Measurements from ENCODE around the gene ANKRD62. TPM values are rescaled to one million over a fixed set of nuclear protein-coding genes. Genes with fewer than 3 reads are reported as not detected.

Gene ANKRD62
- total and polyA plus RNA-seq, 2 of the 4 experiments (the other 2 are of a cell fraction) = not detected

- dilution Hi-C loops (cut with HindIII; ENCODE audit: low sequenced_read_pairs, unreplicated experiment) (no loop called here), in situ Hi-C loops (cut with MboI; ENCODE audit: low sequenced_read_pairs) (no loop called here), intact Hi-C loops (cut with micrococcal nuclease) (no loop called here)
- Histone ChIP-seq H2AK5ac (ENCODE audit: low read depth, low read length) (no peak overlapping the region), H4K5ac (ENCODE audit: low read depth, low read length) (no peak overlapping the region), H4K91ac (ENCODE audit: insufficient read depth, low read depth, low read length) (no peak overlapping the region), H2BK20ac (ENCODE audit: low read depth, low read length) (no peak overlapping the region), H3K79me1 (ENCODE audit: low read depth in 1 of 2, low read length in 2 of 2) (no peaks in the 10 kb centered on the region), H3K9ac (ENCODE audit: low read depth, low read length) (no peak overlapping the region), H3K27ac (ENCODE audit: insufficient read depth, low read length) (no peak overlapping the region), H3K4me3 (ENCODE audit: insufficient read depth, low read depth, low read length) (no peak overlapping the region), H3K4me1 (ENCODE audit: control insufficient read depth, insufficient read depth, low read length) (no peaks in the 10 kb centered on the region), H3K14ac (replicated peaks; ENCODE audit: low read depth, low read length) (no peak overlapping the region), H4K8ac (ENCODE audit: low read depth in 2 of 2, low read length in 2 of 2) (no peak overlapping the region), H3K36me3 (ENCODE audit: control insufficient read depth, insufficient read depth, low read length) (no peaks in the 10 kb centered on the region), H3K9me1 (ENCODE audit: insufficient read depth, low read length) (peaks cover 3% of the 10 kb centered on the region; the same call in 1 of the 2 replicates), H2AFZ (replicated peaks; ENCODE audit: low read length, poor library complexity) (no peak overlapping the region), H2BK120ac (ENCODE audit: low read depth, low read length) (no peak overlapping the region), H3K9me3 (ENCODE audit: control insufficient read depth, insufficient read depth, low read length) (no peaks in the 10 kb centered on the region), H3K56ac (ENCODE audit: extremely low read depth, insufficient read depth, low read length) (no peak overlapping the region), H2AK9ac (replicated peaks; ENCODE audit: low read depth, low read length, poor library complexity) (no peak overlapping the region), H2BK5ac (ENCODE audit: low read depth, low read length, poor library complexity, severe bottlenecking) (no peak overlapping the region), H3K18ac (ENCODE audit: low read depth, low read length) (no peak overlapping the region), H4K20me1 (ENCODE audit: insufficient read depth, low read length) (no peaks in the 10 kb centered on the region), H2BK15ac (ENCODE audit: low read depth, low read length) (no peak overlapping the region), H3K27me3 (ENCODE audit: control insufficient read depth, insufficient read depth, low read length) (peaks cover 4% of the 10 kb centered on the region; the same call in 1 of the 2 replicates), H3K23ac (ENCODE audit: low read depth, low read length) (no peak overlapping the region), H3K4me2 (ENCODE audit: low read depth, low read length) (no peak overlapping the region), H3K4ac (ENCODE audit: low read depth, low read length) (no peak overlapping the region)
- no peak for ATAC-seq (ENCODE audit: low read depth)
- 33% methylated on average over 1 of the region's 4 CpGs; no CpG with 5 or more reads in 1 of the 2 experiments for WGBS, 2 experiments (ENCODE audit: extremely low coverage in 2 of 2, insufficient read length in 1 of 2)
- CTCF ChIA-PET = no interaction called here
- no TSS peak for BruUV-seq (replicated peaks)
- no peak for DNase-seq
- no peak for TF ChIP-seq RCOR1 (IDR thresholded peaks at IDR 0.05; ENCODE audit: insufficient replicate concordance, low read length)
- TF ChIP-seq MAZ (IDR thresholded peaks at IDR 0.05; ENCODE audit: borderline replicate concordance, low read depth, low read length) = no peak
- TF ChIP-seq, protein P1, sequence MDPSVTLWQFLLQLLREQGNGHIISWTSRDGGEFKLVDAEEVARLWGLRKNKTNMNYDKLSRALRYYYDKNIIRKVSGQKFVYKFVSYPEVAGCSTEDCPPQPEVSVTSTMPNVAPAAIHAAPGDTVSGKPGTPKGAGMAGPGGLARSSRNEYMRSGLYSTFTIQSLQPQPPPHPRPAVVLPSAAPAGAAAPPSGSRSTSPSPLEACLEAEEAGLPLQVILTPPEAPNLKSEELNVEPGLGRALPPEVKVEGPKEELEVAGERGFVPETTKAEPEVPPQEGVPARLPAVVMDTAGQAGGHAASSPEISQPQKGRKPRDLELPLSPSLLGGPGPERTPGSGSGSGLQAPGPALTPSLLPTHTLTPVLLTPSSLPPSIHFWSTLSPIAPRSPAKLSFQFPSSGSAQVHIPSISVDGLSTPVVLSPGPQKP (IDR thresholded peaks at IDR 0.05; ENCODE audit: borderline replicate concordance, low read depth, low read length) = no peak
- no peak for TF ChIP-seq FOS (IDR thresholded peaks at IDR 0.05; ENCODE audit: low read depth, low read length)
- TF ChIP-seq, protein P2, sequence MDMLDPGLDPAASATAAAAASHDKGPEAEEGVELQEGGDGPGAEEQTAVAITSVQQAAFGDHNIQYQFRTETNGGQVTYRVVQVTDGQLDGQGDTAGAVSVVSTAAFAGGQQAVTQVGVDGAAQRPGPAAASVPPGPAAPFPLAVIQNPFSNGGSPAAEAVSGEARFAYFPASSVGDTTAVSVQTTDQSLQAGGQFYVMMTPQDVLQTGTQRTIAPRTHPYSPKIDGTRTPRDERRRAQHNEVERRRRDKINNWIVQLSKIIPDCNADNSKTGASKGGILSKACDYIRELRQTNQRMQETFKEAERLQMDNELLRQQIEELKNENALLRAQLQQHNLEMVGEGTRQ (IDR thresholded peaks at IDR 0.05; ENCODE audit: low read depth, low read length) = no peak
- TF ChIP-seq POLR2A (IDR thresholded peaks at IDR 0.05; ENCODE audit: low read depth, low read length) = no peak
- TF ChIP-seq MXI1 (IDR thresholded peaks at IDR 0.05; ENCODE audit: borderline replicate concordance, low read depth, low read length) = no peak
- no peak for TF ChIP-seq NFE2L2 (IDR thresholded peaks at IDR 0.05; ENCODE audit: low read depth, low read length)
- TF ChIP-seq CHD1 (IDR thresholded peaks at IDR 0.05; ENCODE audit: low read depth, low read length) = no peak
- no peak for TF ChIP-seq SMC3 (IDR thresholded peaks at IDR 0.05; ENCODE audit: low read depth, low read length)
- no peak for TF ChIP-seq MAFK (IDR thresholded peaks at IDR 0.05; ENCODE audit: low read depth, low read length)
- no peak for TF ChIP-seq CEBPB (IDR thresholded peaks at IDR 0.05; ENCODE audit: low read depth, low read length)
- TF ChIP-seq RAD21 (IDR thresholded peaks at IDR 0.05; ENCODE audit: low read length) = no peak
- TF ChIP-seq CTCF (conservative IDR thresholded peaks at IDR 0.05; ENCODE audit: low read depth, low read length) = no peak
- no peak for TF ChIP-seq BHLHE40 (IDR thresholded peaks at IDR 0.05; ENCODE audit: low read depth, low read length)
- no peak for TF ChIP-seq RFX5 (IDR thresholded peaks at IDR 0.05; ENCODE audit: low read depth, low read length)
- POLR2A ChIA-PET (ENCODE audit: unreplicated experiment) = no interaction called here
Observed at GRCh38 chr18:12062974-12063373, 30.7 kb upstream of the ANKRD62 start.

All from IMR-90 (cell line).